ENCODE measurements around the gene ZBTB7C. TPM values are rescaled to one million over a fixed set of nuclear protein-coding genes. Genes with fewer than 3 reads are reported as not detected.

Gene ZBTB7C
- polyA plus RNA-seq, 12 donors = 2.5 to 12.5 (median 4.2) TPM; not detected in 1

DNA sequence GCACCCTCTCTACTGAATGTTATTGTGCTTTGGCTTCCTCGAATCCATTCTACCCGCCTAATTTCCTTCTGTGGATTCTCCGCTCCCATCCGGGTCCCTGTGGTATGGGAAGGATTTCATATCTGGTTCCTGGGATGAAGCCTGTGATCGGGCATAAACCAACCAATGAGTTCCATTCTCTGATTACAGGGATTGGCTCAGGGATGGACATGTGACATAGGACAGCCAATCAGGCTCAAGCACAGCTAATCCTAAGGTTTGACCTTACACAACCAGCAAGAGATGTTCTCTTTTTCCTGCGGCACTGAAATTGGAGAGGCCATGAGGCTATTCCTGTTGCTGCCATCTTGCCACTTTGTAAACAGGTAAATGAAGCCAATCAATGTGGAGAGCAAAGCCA lies 310.6 kb downstream of the ZBTB7C start:
- no peak for DNase-seq

DNA sequence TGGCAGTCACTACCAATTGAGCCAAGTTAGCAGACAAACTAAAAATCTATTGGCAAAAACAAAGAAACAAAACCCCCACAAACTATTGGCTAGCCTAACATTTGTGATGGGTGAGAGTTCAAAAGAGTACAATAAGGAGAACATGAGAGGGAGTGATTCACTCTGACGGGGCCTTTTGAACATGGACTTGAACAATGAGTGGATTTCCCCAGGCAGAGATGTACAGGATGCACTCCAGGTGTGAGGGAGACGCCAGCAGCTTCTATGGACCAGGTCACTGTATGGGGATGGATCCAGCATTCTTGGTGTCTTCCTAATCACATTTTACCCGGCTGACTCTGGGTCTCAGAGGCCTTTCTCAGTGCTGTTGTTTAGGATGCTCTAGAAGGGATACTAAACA lies 311.2 kb downstream of the ZBTB7C start:
- no peak for DNase-seq

DNA sequence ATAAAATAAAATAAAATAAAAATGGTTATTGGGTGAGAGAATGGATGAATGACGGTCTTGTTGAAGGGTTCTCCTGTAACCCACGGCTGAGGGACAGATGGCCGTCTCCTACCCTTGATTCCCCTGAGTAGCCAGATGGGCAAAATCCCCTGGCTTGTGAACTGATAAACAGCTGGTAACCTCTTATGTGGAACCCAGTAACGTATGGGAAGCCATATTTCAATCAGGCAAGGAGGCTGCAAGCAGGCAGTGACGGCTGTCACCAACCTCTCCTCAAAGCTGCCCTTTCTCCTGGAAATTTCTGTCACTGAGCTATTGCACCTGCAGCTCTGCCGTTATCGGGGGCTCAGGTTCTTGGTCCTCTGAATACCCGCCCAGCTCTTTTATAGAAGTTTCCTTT lies 313.5 kb downstream of the ZBTB7C start:
- no peak for DNase-seq

DNA sequence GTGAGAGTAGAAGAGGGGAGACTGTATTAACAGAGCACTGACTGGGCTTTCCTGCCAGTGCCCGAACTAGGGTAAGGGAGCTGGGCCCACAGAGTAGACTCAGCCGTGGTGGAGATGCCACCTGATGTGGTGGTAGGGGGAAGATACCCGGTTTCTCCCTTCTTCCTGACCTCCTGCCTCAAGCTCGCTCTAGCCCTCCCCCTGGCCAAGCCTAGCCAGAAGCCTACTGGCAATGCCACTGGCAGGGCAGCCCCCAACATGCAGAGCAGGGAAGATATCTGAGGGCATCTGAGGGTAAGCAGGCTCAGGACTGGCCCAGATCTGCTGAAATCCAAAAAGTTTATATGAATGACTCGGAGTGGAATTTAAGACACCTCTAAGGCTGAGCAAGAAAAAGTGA lies 316.1 kb downstream of the ZBTB7C start:
- DNase-seq = no peak

DNA sequence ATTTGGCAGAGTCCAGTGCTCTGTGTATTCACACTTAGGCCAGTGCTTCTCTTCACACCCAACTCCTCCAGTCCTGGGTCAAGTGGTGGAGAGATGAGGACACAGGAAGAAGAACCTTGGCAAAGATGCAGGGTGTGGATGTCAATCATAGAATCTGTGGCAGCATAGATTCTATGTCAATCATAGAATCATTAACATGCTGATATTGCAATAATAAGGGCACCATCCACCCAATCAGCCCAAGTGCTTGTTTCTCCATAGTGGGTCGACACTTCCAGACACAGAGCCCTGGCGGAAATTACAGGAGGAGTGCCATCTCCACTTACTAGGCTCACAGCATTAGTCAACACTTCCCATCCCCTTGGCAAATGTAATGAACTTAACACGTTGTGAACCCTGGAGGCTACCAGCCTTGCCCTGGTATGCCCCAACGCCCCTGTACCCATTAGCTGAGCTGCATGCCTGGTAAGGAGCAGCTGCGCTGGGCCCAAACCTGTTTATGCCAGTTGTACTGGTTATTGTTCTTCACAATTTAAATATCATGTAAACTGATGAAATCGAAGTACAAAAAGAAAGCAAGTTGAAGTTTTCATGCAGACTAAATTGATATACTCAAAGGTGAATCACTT lies 317.2 kb downstream of the ZBTB7C start:
- DNase-seq = no peak

DNA sequence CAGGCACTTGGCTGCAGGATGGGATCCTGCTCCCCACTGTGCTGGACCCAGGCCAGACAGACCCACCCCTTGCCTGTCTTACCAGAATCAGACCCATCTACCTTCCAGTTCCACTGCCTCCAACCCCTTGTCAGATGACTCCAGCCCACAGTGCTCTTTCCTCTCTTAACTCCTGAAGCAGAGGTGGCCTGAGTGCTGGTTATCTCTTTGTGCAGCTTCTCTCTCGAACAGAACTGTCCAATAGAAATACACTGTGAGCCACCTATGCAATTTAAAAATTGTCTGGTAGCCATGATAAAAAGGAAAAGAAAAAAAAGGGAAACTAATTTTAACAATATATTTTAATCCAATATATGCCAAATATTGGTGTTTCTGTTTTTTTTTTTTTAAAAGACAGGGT lies 318.5 kb downstream of the ZBTB7C start:
- no peak for DNase-seq

DNA sequence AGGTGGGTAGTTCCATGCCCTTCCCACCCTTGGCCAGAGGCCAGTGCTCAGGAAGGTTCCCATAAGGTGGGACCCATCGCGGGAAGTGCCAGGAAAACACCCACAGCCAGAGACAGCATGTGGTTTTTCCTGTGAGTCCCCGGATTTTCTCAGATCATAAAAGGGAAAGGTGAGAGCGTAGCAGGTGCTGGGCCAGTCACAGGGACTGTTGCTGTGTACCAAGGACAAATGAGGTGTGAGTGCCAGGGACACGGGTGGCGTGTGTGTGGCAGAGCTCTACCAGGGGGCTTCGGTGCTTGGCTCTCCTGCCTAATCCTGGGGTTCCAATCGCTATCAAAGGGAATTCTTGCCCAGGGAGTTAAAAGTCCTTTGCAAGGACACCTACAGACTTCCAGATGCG lies 319.2 kb downstream of the ZBTB7C start:
- DNase-seq = no peak

DNA sequence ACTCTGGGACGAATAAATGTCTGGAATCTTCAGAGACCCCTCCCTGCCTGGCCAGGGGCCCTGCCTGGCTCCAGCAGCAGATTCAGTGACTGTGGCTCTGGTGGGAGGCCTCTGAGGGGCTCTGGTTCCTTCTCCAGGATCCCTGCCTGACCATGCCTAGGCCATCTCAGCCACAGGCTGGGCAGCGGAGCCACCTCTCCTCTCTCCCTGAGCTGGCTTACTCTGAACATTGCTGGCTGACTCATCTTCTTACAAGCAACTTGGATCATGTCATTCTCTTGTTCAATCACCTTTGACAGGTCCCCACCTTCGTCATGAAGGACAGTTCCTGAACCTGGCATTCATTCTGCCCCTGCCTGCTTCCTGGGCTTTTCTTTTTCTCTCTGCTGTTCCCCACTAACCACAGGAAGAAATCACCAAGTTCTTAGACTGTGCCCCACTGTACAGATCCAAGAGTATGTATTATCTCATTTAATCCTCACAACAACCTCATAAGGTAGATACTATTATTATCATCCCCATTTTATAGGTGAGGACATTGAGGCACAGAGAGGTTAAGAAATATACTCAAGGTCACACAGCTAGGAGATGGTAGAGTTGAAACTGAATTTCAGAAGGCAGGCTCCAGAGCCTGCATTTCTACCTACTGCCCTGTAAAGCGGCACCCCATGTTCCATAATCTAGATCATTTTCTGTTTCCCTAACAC lies 323.2 kb downstream of the ZBTB7C start:
- DNase-seq = no peak

DNA sequence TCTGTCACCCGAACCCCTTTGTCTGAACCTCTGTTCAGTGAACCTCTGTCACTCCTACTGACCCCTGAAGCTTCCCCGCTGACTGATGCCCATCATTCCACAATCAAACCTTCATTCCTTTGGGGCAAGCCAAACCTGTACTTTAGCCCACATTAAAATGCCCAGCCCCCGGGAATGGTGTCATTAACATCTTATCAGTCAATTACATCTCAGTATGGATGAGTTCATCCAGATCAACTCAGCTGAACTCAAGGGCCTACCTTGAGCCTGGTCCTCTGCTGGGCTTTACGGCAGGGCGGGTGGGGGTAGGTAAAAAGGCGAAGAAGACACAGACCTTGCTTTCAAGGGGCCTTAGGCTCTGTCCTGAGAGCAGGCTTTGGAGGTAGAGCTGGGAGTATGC lies 324.3 kb downstream of the ZBTB7C start:
- no peak for DNase-seq

DNA sequence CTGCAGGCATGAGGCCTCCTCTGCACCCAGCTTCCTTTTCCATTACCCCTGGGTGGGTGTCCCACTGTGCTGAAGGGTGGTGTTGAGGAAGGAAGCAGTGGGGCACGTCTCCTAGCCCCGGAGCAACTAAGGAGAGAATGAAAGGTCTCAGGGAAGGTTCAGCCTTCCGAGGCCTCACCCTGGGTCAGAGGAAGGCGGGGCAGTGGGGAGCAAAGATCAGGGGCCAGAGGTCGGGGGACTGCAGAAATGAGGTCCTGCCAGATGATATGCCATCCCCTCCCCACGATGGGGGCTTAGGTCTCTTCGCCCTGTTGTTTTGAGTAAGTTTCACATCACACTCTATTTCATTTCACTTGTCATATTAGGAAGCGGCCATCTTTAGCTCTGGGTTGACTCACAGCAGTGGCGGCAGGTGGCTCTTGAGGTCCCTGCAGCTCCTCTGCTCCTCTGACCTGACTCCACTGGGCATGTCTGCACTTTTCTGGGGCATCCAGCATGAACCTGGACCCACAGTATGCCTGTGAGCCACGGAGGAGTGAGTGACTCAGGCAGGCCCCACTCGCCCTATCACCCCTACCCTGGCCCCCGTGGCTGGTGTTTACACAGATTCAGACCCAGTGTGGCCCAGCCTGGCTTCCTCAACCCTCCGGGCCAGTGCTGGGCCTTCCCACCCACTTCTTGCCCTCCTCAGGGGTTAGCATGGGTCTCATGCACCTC lies 325.0 kb downstream of the ZBTB7C start:
- no peak for DNase-seq

DNA sequence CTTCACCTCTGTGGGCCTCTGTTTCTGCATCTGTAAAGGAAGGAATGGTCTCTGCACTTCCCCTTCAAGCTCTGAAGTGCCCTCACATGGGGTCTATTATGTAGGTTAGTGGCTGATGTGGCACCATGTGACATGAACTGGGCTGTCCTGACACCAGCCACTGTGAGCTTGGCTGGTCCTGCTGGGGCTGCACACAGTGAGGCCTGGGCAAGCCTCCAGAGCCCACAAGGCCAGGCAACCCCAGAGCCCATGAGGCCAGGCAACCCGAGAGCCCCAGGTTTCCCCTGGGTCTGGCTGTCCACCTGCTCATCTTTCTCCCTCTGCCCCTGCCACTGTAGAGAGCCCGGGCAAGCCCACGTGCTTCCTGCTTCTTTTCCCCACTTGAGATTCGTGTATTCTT lies 328.6 kb downstream of the ZBTB7C start:
- no peak for DNase-seq

DNA sequence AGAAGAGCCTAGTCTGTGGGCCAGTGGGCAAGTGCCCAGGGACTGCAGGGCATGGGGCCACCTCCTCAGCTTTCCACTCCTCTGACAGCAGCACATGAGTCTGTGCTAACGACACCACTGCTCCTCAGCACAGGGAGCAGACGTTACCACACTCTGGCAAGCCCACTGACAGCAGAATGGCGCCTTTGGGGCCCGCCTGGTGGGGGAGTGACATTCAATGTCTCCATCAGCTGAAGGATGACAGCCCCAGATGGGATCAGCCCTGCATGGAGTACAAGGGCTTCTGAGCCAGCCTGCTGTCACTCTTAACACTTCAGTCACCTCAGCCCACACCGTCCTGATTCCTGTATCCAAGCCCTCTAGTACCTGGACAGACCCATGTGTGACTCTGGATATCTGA lies 329.3 kb downstream of the ZBTB7C start:
- no peak for DNase-seq

DNA sequence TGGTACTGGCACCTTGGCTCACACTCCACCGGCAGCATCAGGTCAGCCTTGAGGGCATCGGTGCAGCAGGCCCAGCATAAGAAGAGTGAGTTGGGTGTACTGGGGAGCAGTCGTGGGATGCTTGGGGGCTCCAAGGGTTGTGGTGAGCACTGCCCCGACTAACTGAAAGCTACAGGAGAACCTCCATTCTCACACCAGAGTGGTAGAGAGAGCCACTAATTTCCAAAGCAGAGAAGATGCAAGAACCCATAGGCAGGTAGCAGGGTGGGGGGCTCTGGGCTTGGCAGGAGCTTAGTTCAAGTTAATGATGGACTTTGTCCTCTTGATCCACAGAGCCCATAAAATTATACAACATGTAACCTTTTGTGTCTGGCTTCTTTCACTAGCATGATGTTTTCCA lies 330.7 kb downstream of the ZBTB7C start:
- DNase-seq = no peak

DNA sequence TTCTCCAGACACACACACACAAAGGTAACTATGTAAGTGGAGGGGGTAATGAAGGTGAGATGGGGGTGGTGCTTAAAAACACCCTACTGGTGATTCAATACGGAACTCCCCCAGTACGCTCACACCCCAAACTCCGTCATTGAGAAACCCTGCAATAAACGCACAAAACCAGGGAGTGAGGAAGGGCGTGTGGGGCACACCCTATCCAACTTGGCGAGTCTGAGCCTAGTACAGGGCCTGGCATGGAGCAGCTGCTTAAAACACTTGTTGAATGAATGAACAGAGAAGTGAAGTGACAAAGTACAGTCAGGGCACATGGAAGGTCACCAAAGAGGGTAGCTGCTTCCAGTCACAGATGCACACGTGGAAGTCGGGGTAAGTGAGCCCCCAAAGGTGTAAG lies 331.9 kb downstream of the ZBTB7C start:
- DNase-seq = no peak

DNA sequence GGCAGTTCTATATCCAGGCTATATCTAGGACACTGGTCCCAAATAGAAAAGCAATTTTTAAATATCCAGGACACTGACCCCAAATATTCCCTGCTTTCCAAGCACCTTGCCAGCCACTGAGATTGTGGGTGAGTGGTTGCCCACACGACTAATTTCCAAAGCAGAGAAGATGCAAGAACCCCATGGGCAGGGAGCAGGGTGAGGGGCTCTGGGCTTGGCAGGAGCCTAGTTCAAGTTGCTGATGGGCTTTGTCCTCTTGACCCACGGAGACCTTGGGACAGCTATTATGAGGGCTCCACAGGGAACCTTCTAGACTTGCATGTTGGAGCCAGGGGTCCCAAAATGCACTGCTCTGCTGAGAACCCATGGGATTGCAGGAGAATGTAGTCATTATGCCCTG lies 332.7 kb downstream of the ZBTB7C start:
- no peak for DNase-seq

DNA sequence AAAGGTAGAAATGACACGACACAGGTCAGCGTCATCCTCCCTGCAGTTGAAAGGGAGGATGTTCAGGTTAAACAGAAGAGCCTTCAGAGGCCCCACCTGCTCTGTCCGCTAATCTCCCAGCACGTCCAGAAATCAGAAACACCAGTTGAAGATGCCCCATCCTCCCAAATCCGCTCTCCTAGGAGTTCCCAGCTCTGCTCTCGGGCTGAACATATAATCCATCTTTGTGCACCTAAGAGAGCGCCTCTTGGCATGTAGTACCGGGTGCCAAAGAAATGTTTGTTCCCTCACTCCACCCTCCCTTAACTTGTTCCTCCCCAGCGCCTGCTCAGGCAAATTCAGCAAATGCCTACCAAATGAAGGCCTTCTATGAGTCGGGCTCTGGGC lies 333.5 kb downstream of the ZBTB7C start:
- no peak for DNase-seq

DNA sequence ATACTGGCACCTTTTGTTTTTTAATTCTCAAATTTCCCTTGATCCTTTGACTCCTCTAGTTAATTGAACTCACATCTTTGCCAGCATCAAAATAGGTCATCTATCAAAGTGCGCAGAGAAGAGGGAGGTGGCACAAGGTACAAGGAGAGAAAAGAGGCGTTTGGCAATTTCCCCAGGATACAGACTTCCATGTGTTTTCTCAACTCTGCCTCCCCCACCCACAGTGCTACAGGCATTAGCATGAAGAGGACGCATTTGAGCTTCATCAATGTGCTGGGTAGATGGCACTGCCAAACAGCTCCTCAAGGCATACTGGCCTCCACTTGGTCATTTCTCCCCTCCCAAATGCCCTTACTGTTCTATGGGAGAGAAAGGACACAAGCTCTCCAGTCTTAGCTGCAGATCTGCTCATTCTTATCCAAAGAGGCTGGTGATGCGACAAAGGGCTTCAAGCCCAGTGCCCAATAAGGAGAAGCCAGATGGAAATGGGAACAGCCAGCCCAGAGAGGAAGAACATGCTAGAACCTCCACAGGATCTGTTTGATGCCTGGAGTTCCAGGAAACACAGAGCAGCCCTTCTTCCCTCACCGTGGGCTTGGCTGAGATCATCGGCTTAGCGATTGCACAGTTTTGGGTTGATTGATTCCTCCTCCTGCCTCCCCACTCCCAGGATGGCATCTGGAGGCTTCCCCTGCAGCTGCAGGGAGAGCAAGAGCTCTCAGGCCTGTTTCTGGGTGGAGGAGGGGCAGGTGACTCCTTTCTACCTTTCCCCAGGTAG lies 334.1 kb downstream of the ZBTB7C start:
- no peak for DNase-seq

DNA sequence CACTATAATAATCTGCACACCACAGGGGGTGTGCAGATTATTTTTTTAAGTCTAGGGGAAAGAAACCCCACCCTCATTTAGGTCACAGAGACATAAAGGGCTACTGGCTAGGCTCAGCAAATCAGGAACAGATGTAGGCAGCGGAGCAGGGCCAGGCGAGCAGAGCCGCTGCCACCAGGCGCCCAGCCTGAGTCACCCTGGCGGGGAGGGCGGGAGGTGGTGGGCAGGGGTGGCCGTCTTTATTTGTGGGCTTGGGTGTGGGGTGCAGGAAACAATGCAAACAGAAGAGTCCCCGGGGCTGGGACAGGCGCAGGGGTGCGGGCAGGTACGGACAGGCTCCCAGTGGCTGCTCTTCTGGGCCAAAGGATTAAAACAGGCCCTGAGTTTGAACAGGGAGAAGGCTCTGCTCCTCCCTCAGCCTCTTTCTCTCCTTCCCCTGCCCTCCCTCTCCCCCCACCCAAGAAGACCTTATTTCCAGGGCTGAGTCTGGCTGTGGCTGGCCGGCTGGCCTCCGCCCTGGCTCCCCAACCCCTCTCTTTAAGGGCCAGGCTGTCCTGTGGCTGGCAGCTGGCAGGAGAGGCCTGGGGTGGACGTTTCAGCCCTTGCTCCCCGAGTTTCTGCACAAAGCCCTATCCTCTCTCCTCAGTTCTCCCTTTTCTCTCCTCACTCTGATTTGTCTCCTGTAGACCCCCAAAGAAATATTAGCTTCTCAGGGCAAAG lies 335.8 kb downstream of the ZBTB7C start:
- no peak for DNase-seq

DNA sequence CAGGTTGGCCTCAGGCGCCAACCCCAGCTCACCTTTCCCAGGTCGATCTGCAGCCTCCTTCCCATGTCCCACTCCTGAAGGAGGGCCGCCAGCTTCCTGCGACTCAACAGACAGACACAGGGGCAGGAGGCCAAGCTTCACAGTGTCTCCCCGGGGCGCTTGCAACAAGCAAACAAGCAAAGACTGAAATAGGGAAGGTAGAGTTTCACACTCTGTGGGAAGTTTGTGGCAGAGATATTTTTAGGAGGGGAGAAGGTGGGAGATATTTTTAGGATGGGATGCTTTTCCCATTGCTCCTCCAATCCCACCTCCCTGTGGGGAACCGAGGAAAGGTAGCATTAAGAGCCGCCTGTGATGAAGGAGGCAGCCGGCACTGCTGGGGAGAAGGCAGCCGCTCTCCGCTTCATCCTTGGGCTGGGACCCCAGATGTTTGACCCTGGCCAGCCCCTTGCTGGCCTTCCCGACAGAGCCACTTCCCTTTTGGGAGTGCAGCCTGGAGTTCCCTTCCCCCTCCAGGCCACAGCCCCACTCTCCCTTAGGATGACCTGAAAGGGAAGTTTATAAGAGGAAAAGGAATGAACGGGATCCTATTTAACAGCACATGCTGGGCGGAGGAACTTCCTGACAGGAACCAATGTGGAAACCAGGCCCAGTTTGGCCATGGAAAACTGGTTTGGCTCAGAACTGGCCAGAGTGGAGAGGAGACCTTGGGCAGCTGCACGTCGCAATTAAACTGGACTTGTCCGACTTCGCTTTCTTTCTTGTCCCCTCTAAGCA lies 336.6 kb downstream of the ZBTB7C start:
- DNase-seq = peak; percentile 34

DNA sequence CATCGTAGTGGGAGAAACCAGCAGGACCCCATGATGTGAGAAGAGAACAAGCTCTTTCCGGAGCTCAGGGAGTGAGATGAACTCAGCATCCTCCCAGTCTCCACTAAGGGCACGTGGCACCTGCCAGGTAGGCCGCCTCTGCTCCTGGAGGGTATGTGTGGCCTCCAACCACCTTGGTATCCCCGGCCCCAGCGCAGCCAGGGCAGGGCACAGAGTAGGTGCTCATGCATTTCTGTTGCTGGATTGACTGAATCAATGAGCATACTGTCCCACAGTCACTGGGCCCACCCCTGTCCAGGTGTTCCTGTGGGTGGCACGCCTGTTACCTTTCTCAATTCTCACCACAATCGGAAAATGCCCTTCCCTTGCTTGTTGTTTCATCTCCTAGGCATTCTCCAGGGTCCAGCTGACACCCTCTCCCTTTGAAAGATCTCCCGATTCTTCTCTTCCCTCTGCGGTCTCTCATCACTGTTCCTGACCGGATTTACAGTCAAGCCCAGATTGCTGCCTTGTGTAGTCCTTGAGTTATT lies 340.2 kb downstream of the ZBTB7C start:
- DNase-seq = no peak

DNA sequence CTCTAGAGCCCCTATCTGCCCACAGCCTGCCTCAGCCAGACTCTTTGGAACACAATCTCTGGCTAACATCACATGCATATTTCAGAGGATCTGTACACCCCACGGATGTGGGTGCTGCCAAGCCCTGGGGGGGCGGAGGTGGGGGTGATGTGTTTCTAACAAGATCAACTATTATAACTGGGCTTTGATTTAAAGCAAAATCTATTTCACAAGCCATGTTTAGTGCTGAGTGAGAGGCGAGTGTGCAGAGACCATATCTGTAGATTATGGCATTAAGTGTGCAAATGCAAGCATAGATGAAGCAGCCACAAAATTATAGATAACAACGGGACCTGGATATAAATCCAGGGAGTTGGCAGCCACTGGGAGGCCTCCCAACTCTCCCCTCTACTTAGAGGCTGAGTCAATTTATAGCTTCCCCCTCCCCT lies 342.9 kb downstream of the ZBTB7C start:
- DNase-seq = no peak

All from muscle of arm (tissue), 12 donors.